ENCODE results near the gene WDR81.

DNA sequence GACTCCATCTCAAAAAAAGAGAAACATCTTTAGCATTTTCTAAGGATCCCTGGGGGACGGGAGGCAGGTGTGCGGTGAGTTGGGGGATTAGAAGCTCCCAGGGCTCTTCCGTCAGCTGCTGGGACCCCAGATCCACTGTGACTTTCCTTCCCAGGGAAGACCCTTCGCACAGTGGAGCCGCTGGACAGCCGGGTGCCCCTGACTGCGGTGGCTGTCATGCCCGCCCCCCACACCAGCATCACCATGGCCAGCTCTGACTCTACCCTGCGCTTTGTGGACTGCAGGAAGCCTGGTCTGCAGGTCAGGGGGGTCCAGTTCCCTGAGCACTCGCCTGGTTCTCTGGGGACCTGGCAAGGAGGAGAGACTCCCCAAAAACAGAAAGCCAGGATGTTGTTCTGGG is 10.9 kb downstream of the WDR81 start:
- TF ChIP-seq, protein P1, sequence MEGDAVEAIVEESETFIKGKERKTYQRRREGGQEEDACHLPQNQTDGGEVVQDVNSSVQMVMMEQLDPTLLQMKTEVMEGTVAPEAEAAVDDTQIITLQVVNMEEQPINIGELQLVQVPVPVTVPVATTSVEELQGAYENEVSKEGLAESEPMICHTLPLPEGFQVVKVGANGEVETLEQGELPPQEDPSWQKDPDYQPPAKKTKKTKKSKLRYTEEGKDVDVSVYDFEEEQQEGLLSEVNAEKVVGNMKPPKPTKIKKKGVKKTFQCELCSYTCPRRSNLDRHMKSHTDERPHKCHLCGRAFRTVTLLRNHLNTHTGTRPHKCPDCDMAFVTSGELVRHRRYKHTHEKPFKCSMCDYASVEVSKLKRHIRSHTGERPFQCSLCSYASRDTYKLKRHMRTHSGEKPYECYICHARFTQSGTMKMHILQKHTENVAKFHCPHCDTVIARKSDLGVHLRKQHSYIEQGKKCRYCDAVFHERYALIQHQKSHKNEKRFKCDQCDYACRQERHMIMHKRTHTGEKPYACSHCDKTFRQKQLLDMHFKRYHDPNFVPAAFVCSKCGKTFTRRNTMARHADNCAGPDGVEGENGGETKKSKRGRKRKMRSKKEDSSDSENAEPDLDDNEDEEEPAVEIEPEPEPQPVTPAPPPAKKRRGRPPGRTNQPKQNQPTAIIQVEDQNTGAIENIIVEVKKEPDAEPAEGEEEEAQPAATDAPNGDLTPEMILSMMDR (IDR thresholded peaks at IDR 0.05; ENCODE audit: insufficient read depth, low read length) = no peak
- TF ChIP-seq, protein P2, sequence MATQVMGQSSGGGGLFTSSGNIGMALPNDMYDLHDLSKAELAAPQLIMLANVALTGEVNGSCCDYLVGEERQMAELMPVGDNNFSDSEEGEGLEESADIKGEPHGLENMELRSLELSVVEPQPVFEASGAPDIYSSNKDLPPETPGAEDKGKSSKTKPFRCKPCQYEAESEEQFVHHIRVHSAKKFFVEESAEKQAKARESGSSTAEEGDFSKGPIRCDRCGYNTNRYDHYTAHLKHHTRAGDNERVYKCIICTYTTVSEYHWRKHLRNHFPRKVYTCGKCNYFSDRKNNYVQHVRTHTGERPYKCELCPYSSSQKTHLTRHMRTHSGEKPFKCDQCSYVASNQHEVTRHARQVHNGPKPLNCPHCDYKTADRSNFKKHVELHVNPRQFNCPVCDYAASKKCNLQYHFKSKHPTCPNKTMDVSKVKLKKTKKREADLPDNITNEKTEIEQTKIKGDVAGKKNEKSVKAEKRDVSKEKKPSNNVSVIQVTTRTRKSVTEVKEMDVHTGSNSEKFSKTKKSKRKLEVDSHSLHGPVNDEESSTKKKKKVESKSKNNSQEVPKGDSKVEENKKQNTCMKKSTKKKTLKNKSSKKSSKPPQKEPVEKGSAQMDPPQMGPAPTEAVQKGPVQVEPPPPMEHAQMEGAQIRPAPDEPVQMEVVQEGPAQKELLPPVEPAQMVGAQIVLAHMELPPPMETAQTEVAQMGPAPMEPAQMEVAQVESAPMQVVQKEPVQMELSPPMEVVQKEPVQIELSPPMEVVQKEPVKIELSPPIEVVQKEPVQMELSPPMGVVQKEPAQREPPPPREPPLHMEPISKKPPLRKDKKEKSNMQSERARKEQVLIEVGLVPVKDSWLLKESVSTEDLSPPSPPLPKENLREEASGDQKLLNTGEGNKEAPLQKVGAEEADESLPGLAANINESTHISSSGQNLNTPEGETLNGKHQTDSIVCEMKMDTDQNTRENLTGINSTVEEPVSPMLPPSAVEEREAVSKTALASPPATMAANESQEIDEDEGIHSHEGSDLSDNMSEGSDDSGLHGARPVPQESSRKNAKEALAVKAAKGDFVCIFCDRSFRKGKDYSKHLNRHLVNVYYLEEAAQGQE (IDR thresholded peaks at IDR 0.05; ENCODE audit: insufficient replicate concordance, low read depth) = no peak
- TF ChIP-seq POLR2AphosphoS5 (IDR thresholded peaks at IDR 0.05; ENCODE audit: low read depth) = no peak
- TF ChIP-seq GABPA (IDR thresholded peaks at IDR 0.05; ENCODE audit: low read depth) = no peak
- TF ChIP-seq SPI1 (IDR thresholded peaks at IDR 0.05; ENCODE audit: borderline replicate concordance, low read depth) = no peak
